ENCODE results near the gene ZNHIT6. TPM values are rescaled to one million over a fixed set of nuclear protein-coding genes. Genes with fewer than 3 reads are reported as not detected.

ZNHIT6 gene
- total and polyA plus RNA-seq, 3 donors from 2014 or later = 10.1 to 14.5 (median 11.3) TPM

DNA sequence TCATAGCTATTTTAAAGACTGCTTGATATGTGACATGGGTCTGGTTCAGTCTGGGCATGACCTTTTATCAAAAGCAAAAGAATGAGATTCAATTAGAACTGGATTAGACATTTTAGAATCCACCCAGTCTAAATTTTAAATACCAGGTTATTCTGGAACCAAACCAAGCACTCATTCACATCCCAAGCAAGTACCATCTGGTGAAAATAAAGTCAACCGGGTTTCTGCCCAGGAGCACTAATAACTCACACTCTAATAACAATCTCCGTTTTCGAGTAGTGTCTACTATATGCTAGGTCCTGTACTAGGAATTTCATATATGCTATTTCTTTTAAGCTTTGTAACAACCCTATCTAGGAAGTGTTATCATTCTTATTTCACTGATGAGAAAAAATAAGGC, 30.6 kb downstream of the ZNHIT6 start:
- no peaks in the 10 kb centered on the region for H3K27me3 ChIP-seq
- TF ChIP-seq, protein P1, sequence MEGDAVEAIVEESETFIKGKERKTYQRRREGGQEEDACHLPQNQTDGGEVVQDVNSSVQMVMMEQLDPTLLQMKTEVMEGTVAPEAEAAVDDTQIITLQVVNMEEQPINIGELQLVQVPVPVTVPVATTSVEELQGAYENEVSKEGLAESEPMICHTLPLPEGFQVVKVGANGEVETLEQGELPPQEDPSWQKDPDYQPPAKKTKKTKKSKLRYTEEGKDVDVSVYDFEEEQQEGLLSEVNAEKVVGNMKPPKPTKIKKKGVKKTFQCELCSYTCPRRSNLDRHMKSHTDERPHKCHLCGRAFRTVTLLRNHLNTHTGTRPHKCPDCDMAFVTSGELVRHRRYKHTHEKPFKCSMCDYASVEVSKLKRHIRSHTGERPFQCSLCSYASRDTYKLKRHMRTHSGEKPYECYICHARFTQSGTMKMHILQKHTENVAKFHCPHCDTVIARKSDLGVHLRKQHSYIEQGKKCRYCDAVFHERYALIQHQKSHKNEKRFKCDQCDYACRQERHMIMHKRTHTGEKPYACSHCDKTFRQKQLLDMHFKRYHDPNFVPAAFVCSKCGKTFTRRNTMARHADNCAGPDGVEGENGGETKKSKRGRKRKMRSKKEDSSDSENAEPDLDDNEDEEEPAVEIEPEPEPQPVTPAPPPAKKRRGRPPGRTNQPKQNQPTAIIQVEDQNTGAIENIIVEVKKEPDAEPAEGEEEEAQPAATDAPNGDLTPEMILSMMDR (IDR thresholded peaks at IDR 0.05) = no peak
- TF ChIP-seq POLR2A (IDR thresholded peaks at IDR 0.05) = no peak
- intact Hi-C loops (cut with DNase I; ENCODE audit: low total_unique reads) = no loop called here
- no peak overlapping the region for H3K4me3 ChIP-seq
- H3K9me3 ChIP-seq = no peaks in the 10 kb centered on the region
- H3K27ac ChIP-seq = no peak overlapping the region
- 88 to 90% methylated on average over 3 of the region's 3 CpGs for WGBS, 2 donors
- H3K4me1 ChIP-seq = no peaks in the 10 kb centered on the region
- no peak for DNase-seq
- H3K36me3 ChIP-seq (ENCODE audit: low read depth, missing control alignments) = no peaks in the 10 kb centered on the region

DNA sequence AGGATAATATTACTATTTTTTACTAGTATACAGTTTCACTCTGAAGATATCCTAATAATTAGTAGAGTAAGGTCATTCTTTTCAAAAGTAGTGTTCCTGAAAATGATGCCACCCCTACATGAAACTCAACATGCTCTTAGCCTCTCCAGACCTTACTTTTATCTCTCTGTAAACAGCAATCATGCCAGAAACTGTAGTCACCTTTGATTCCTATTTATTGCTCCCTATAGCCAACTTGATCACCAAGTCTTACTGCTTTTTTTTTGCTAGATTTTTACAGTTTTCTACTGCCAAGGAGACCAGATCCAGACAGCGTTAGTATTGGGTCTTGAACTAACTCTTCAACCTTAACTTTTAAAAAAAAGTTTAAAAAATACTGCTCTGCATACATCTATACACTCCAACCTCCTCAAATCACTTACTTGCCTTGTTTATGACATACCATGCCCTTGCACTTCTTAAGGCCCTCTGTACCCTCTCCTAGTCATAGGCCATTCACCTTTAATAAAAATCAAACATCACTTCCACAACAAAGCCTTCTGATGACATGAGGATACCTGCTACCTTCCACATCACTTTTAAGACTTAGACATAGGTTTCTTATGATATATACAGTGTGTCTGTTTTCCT, 36.1 kb downstream of the ZNHIT6 start:
- no peak overlapping the region for H3K27ac ChIP-seq
- no peaks in the 10 kb centered on the region for H3K27me3 ChIP-seq
- 90 to 100% methylated on average over 1 of the region's 1 CpG for WGBS, 2 donors
- no peak for TF ChIP-seq POLR2A (IDR thresholded peaks at IDR 0.05)
- TF ChIP-seq, protein P1 (IDR thresholded peaks at IDR 0.05) = no peak
- no peak overlapping the region for H3K4me3 ChIP-seq
- no peaks in the 10 kb centered on the region for H3K4me1 ChIP-seq
- no peak for DNase-seq
- intact Hi-C loops (cut with DNase I; ENCODE audit: low total_unique reads) = no loop called here
- H3K36me3 ChIP-seq (ENCODE audit: low read depth, missing control alignments) = no peaks in the 10 kb centered on the region
- H3K9me3 ChIP-seq = no peaks in the 10 kb centered on the region

DNA sequence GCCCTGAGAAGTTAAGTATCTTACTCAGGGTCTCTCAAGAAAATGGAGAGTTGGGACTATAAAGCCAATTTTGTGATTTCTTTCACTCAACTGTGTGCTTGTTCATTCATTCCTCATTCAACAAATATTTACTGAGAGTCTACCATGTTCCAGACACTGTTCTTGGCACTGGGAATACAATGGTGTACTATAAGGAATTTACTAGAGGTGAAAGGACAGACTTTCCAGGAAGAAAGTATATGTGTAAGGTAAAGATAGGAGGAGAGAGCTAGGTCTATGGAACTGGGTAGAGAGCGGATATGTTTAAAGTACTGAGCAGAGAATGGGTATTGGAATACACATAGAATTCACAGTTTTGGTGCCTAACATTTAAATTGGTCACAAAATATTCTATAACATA, 42.3 kb downstream of the ZNHIT6 start:
- Histone ChIP-seq H3K27me3 (no peaks in the 10 kb centered on the region), H3K9me3 (no peaks in the 10 kb centered on the region), H3K27ac (no peak overlapping the region), H3K4me1 (no peaks in the 10 kb centered on the region), H3K36me3 (ENCODE audit: low read depth, missing control alignments) (no peaks in the 10 kb centered on the region), H3K4me3 (no peak overlapping the region)
- intact Hi-C loops (cut with DNase I; ENCODE audit: low total_unique reads) = no loop called here
- 97% methylated on average over 1 of the region's 1 CpG for WGBS, 2 donors
- DNase-seq = no peak
- TF ChIP-seq, protein P1 (IDR thresholded peaks at IDR 0.05) = no peak
- no peak for TF ChIP-seq POLR2A (IDR thresholded peaks at IDR 0.05)

- no peaks in the 10 kb centered on the region for H3K36me3 ChIP-seq (ENCODE audit: low read depth, missing control alignments)
- no peaks in the 10 kb centered on the region for H3K4me1 ChIP-seq
- TF ChIP-seq, protein P1 (IDR thresholded peaks at IDR 0.05) = no peak
- TF ChIP-seq POLR2A (IDR thresholded peaks at IDR 0.05) = no peak
- no peak for DNase-seq
- 94 to 98% methylated on average over 2 of the region's 2 CpGs for WGBS, 2 donors
- H3K27me3 ChIP-seq = no peaks in the 10 kb centered on the region
- no peak overlapping the region for H3K4me3 ChIP-seq
- no peak overlapping the region for H3K27ac ChIP-seq
- intact Hi-C loops (cut with DNase I; ENCODE audit: low total_unique reads) = no loop called here
- H3K9me3 ChIP-seq = no peaks in the 10 kb centered on the region
Measured at GRCh38 chr1:85663382-85663781, 44.9 kb downstream of the ZNHIT6 start.

DNA sequence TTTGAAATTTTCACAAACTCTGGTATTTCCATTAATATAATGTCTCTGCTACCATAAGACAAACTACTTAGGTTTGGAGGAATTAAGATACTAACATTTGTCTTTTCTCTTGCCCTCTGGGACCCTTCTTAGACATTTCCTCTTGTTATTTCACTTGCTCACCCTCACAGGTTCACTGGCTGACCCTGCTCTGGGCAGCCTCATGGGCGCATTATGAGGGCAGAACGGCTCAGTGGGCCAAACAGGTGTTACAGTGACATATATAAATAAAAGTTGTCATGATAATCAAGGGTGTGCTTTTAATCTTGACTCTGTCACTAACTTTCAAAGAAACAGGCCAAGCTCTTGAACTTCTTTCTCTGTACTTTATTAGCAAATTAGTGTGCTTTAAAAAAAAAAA, 46.5 kb downstream of the ZNHIT6 start:
- DNase-seq = no peak
- Histone ChIP-seq H3K27me3 (no peaks in the 10 kb centered on the region), H3K4me3 (no peak overlapping the region), H3K36me3 (ENCODE audit: low read depth, missing control alignments) (no peaks in the 10 kb centered on the region), H3K9me3 (no peaks in the 10 kb centered on the region), H3K27ac (no peak overlapping the region), H3K4me1 (no peaks in the 10 kb centered on the region)
- intact Hi-C loops (cut with DNase I; ENCODE audit: low total_unique reads) = no loop called here
- TF ChIP-seq POLR2A (IDR thresholded peaks at IDR 0.05) = no peak
- TF ChIP-seq, protein P1 (IDR thresholded peaks at IDR 0.05) = no peak
- WGBS, 2 donors = 23 to 27% methylated on average over 2 of the region's 2 CpGs

Measured in testis (tissue), 3 donors.